GM12878 (cell line): ENCODE measurements around the gene HOXB3. TPM values are rescaled to one million over a fixed set of nuclear protein-coding genes. Genes with fewer than 3 reads are reported as not detected.

Experiments used
- ATAC-seq: fragments of 200-7000 bp; cut with Tn5 transposase; 3 replicates; pipeline ENCODE4 v1.9.1; 2020; ENCODE audit warnings: mild to moderate bottlenecking, moderate library complexity
- BruUV-seq: library from RNA; stranded (reverse); fragments of 400-500 nt; replicated peaks from 2 replicates; lab custom pipeline; 2021; lab: Mats Ljungman, UMichigan
- CTCF ChIA-PET: fragments of 300-600 bp; sonication (Branson Sonifier 250); formaldehyde crosslinking; extraction: SDS; loops from one replicate; lab custom pipeline; 2021; ENCODE audit warnings: inconsistent platforms; lab: Yijun Ruan, JAX
- POLR2A ChIA-PET: fragments of 350-600 bp; formaldehyde crosslinking; extraction: SDS; loops from one replicate; lab custom pipeline; 2021; ENCODE audit warnings: inconsistent platforms; lab: Charles Lee
- RAD21 ChIA-PET: fragments of 300-600 bp; sonication (Branson Sonifier 250); formaldehyde crosslinking; loops from one replicate; lab custom pipeline; 2023; ENCODE audit warnings: antibody characterized with exemption; ENCODE audit not compliant: unreplicated experiment; lab: Charles Lee
- SMC1A ChIA-PET: fragments of 300-600 bp; sonication (Branson Sonifier 250); formaldehyde crosslinking; loops from one replicate; lab custom pipeline; 2023; ENCODE audit not compliant: unreplicated experiment, uncharacterized antibody; lab: Charles Lee
- DNase-seq: peaks from one replicate; pipeline ENCODE4 v3.0.0-alpha.2; 2011; ENCODE audit warnings: low read depth, low spot score
- FAIRE-seq: peaks from 3 replicates; lab custom pipeline; 2011; peaks lifted over from hg19 to GRCh38; lab: Jason Lieb, UNC
- H2AFZ ChIP-seq: 2 replicates; pipeline ENCODE4 v1.6.0; 2011; ENCODE audit warnings: low read depth, low read length, control low read depth; ENCODE audit not compliant: control insufficient read depth
- H3K27ac ChIP-seq: 2 replicates; pipeline ENCODE4 v1.5.1; 2011; ENCODE audit warnings: control low read depth; ENCODE audit not compliant: control insufficient read depth, insufficient read depth
- H3K27me3 ChIP-seq, 2 experiments: replicated peaks in 1 of 2; 2 replicates each; pipeline versions ENCODE4 v1.6.0 to v1.6.1; 2011; ENCODE audit warnings: low read length in 1 of 2; ENCODE audit not compliant: control insufficient read depth in 2 of 2, insufficient read depth in 2 of 2
- H3K36me3 ChIP-seq, 2 experiments: 2 replicates each; pipeline ENCODE4 v1.5.1; 2011; ENCODE audit warnings: low read length in 1 of 2; ENCODE audit not compliant: control insufficient read depth in 2 of 2, insufficient read depth in 2 of 2
- H3K4me1 ChIP-seq: 2 replicates; pipeline ENCODE4 v1.6.1; 2011; ENCODE audit warnings: mild to moderate bottlenecking, low read length, moderate library complexity, mixed read lengths; ENCODE audit not compliant: control insufficient read depth, insufficient read depth
- H3K4me2 ChIP-seq: 2 replicates; pipeline ENCODE4 v1.6.0; 2011; ENCODE audit warnings: control low read depth; ENCODE audit not compliant: control insufficient read depth, insufficient read depth
- H3K4me3 ChIP-seq: fragments of 200-600 bp; sonication (generic); 2 replicates; pipeline ENCODE4 v1.5.1; 2016
- H3K79me2 ChIP-seq: 2 replicates; pipeline ENCODE4 v1.6.0; 2011; ENCODE audit warnings: low read length; ENCODE audit not compliant: control insufficient read depth, insufficient read depth
- H3K9ac ChIP-seq: 2 replicates; pipeline ENCODE4 v1.8.0; 2011; ENCODE audit warnings: low read length, control low read depth, mixed read lengths; ENCODE audit not compliant: control insufficient read depth, insufficient read depth
- H3K9me3 ChIP-seq: replicated peaks from 3 replicates; pipeline ENCODE4 v1.5.1; 2011; ENCODE audit warnings: mild to moderate bottlenecking, low read length; ENCODE audit not compliant: control insufficient read depth, insufficient read depth
- H4K20me1 ChIP-seq: 2 replicates; pipeline ENCODE4 v1.6.0; 2011; ENCODE audit not compliant: control insufficient read depth, insufficient read depth
- JUND ChIP-seq: IDR thresholded peaks from 2 replicates; pipeline ENCODE4 v1.6.1; 2012; ENCODE audit warnings: low read depth, mild to moderate bottlenecking, low read length, improper control_type of control experiment, moderate library complexity
- MEF2A ChIP-seq: IDR thresholded peaks from 2 replicates; pipeline ENCODE4 v1.6.1; 2011; ENCODE audit warnings: low read depth, mild to moderate bottlenecking, low read length, moderate library complexity; ENCODE audit not compliant: insufficient read depth
- MXI1 ChIP-seq: fragments of 150-350 bp; IDR thresholded peaks from 2 replicates; pipeline ENCODE4 v1.6.1; 2011; ENCODE audit warnings: low read depth, mild to moderate bottlenecking, inconsistent platforms, low read length, improper control_type of control experiment
- SUPT20H ChIP-seq: IDR thresholded peaks from 2 replicates; pipeline ENCODE4 v1.6.1; 2011; ENCODE audit warnings: low read depth, mild to moderate bottlenecking, low read length, moderate library complexity, borderline replicate concordance; ENCODE audit not compliant: control insufficient read depth
- ZNF687 ChIP-seq: fragments of 450-650 bp; IDR thresholded peaks from 2 replicates; pipeline ENCODE4 v1.6.1; 2017; ENCODE audit warnings: mild to moderate bottlenecking, moderate library complexity
- WGBS: methylation state at CpG from one replicate; pipeline ENCODE4 v1.1.6; 2016; ENCODE audit warnings: low lambda C conversion rate; ENCODE audit not compliant: insufficient replicate concordance, insufficient coverage; ENCODE audit errors: missing lambda C conversion rate; 5-methylcytosine and 5-hydroxymethylcytosine counted together
- in situ Hi-C: fragments of 300-500 bp; cut with MboI; formaldehyde crosslinking; loops from 9 replicates; pipeline ENCODE4 v1.14.3; 2018; ENCODE audit warnings: mixed read lengths
- intact Hi-C: fragments of 100-400 bp; cut with micrococcal nuclease; formaldehyde crosslinking; loops from one replicate; pipeline ENCODE4 v1.14.2; 2022; ENCODE audit not compliant: unreplicated experiment
- polyA plus RNA-seq, 11 experiments: library from polyadenylated mRNA; depleted of rRNA in 4 of 11; unstranded in 6 of 11; stranded (reverse) in 5 of 11; fragments of >200 nt; fragmentation: Nextera tagmentation in 4 of 11; fragmentation: Illumina TruSeq in 1 of 11; extraction: Ambion mirVana in 4 of 11; extraction: Trizol in 1 of 11; gene quantifications; 1 replicate in 1 of 11; 2 replicates in 10 of 11; pipeline versions ENCODE4 v1.2.1 to v1.2.3, GENCODE V29; 2011 to 2016; ENCODE audit warnings: inconsistent platforms in 2 of 11, missing spikeins in 2 of 11, low read depth in 1 of 11
- total RNA-seq, 4 experiments: library from RNA; depleted of rRNA in 3 of 4; stranded (reverse); fragments of >200 nt in 3 of 4; fragmentation: Illumina TruSeq in 1 of 4; extraction: Trizol in 1 of 4; gene quantifications; 2 replicates each; pipeline versions ENCODE4 v1.2.1 to v1.2.3, GENCODE V29; 2013 to 2021
- TF ChIP-seq, protein P1 (sequence below), 3 experiments: IDR thresholded peaks in 2 of 3; conservative IDR thresholded peaks in 1 of 3; 2 replicates each; pipeline ENCODE4 v1.5.1; 2011; ENCODE audit warnings: low read depth in 3 of 3, low read length in 3 of 3, mild to moderate bottlenecking in 3 of 3, control low read depth in 2 of 3, moderate library complexity in 2 of 3, inconsistent platforms in 1 of 3, mixed read lengths in 1 of 3; ENCODE audit not compliant: control insufficient read depth in 2 of 3, insufficient read depth in 1 of 3; ENCODE audit errors: extremely low read depth in 1 of 3
- TF ChIP-seq, protein P2 (sequence below): fragments of 450-650 bp; IDR thresholded peaks from 2 replicates; pipeline ENCODE4 v1.6.1; 2017; ENCODE audit warnings: mild to moderate bottlenecking

HOXB3 gene
- total and polyA plus RNA-seq, 10 of the 15 experiments (the other 5 are each of a cell fraction or from before 2014, with no cell fraction given): 0.19 to 7.7 (median 2.9) TPM

GRCh38 chr17:48502901-48503300 lies 87.1 kb downstream of the HOXB3 start:
- ChIA-PET CTCF (interaction anchor here (1.1 to 5.7 kb wide), 3 partner anchors 10 to 90 kb away, joined by 3 to 36 read pairs (median 8); partner anchors contain the start of gene HOXB5), RAD21 (no interaction called here), SMC1A (interaction anchor here (1.2 to 4.6 kb wide), 4 partner anchors 12 to 76 kb away, joined by 3 to 31 read pairs (median 4); no protein-coding TSS in a partner anchor), POLR2A (interaction anchor here (0.6 to 1.0 kb wide), 2 partner anchors 180 to 334 kb away, joined by 3 to 5 read pairs; no protein-coding TSS in a partner anchor)
- FAIRE-seq (no peak), ATAC-seq (no peak), DNase-seq (no peak)
- Histone ChIP-seq H3K9me3 (no peaks in the 10 kb centered on the region), H3K4me1 (peaks cover 18% of the 10 kb centered on the region), H3K4me3 (no peak overlapping the region), H3K4me2 (no peak overlapping the region), H3K27me3 (no peaks in the 10 kb centered on the region), H3K79me2 (no peaks in the 10 kb centered on the region), H3K9ac (no peak overlapping the region), H3K36me3 (no peaks in the 10 kb centered on the region), H3K27ac (no peak overlapping the region), H4K20me1 (no peaks in the 10 kb centered on the region), H2AFZ (no peak overlapping the region)
- BruUV-seq: no TSS peak
- TF ChIP-seq, protein P1, sequence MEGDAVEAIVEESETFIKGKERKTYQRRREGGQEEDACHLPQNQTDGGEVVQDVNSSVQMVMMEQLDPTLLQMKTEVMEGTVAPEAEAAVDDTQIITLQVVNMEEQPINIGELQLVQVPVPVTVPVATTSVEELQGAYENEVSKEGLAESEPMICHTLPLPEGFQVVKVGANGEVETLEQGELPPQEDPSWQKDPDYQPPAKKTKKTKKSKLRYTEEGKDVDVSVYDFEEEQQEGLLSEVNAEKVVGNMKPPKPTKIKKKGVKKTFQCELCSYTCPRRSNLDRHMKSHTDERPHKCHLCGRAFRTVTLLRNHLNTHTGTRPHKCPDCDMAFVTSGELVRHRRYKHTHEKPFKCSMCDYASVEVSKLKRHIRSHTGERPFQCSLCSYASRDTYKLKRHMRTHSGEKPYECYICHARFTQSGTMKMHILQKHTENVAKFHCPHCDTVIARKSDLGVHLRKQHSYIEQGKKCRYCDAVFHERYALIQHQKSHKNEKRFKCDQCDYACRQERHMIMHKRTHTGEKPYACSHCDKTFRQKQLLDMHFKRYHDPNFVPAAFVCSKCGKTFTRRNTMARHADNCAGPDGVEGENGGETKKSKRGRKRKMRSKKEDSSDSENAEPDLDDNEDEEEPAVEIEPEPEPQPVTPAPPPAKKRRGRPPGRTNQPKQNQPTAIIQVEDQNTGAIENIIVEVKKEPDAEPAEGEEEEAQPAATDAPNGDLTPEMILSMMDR (IDR thresholded peaks at IDR 0.05 in 2 of 3, conservative IDR thresholded peaks at IDR 0.05 in 1 of 3; ENCODE audit: control insufficient read depth in 2 of 3, extremely low read depth in 1 of 3, insufficient read depth in 1 of 3, low read depth in 3 of 3, low read length in 3 of 3): no peak
- TF ChIP-seq MXI1 (no peak), ZNF687 (no peak), SUPT20H (no peak), MEF2A (no peak), JUND (no peak)
- TF ChIP-seq, protein P2, sequence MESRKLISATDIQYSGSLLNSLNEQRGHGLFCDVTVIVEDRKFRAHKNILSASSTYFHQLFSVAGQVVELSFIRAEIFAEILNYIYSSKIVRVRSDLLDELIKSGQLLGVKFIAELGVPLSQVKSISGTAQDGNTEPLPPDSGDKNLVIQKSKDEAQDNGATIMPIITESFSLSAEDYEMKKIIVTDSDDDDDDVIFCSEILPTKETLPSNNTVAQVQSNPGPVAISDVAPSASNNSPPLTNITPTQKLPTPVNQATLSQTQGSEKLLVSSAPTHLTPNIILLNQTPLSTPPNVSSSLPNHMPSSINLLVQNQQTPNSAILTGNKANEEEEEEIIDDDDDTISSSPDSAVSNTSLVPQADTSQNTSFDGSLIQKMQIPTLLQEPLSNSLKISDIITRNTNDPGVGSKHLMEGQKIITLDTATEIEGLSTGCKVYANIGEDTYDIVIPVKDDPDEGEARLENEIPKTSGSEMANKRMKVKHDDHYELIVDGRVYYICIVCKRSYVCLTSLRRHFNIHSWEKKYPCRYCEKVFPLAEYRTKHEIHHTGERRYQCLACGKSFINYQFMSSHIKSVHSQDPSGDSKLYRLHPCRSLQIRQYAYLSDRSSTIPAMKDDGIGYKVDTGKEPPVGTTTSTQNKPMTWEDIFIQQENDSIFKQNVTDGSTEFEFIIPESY: no peak
- intact Hi-C loops: no loop called here
- in situ Hi-C loops: no loop called here
- 70% methylated on average over 4 of the region's 4 CpGs for WGBS
